ENCODE measurements around the gene CPEB4.

Gene CPEB4

GRCh38 chr5:173907686-173908371 lies 19.7 kb downstream of the CPEB4 start:
- no peak overlapping the region for H3K4me3 ChIP-seq (replicated peaks; ENCODE audit: low read depth, low read length)
- no peak for TF ChIP-seq CTCF (IDR thresholded peaks at IDR 0.05; ENCODE audit: insufficient read depth, low read length, poor library complexity, severe bottlenecking)
- H3K36me3 ChIP-seq (ENCODE audit: control insufficient read depth, insufficient read depth, low read length) = peaks cover 2% of the 10 kb centered on the region
- DNase-seq (ENCODE audit: extremely low read depth, insufficient read length) = no peak
- no peaks in the 10 kb centered on the region for H3K27me3 ChIP-seq (replicated peaks; ENCODE audit: control insufficient read depth, insufficient read depth, low read length)

DNA sequence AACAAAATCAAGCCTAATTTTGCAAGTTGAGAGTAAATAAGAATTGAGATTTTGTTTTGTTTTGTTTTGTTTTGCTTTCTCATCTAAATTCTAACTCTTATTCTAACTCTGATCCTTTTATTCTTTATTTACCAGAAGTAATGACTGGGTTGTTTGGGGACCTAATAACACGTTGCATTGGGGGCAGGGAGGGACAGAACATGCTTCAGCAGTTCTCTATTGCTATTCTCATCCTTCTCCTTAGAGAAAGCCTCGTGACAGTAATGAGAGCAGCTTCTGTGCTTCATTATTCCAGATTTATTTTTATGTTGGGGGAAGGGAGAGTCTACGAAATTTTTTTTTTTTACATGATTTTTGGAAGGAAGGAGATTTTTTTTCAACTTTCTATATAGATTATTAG lies 21.1 kb downstream of the CPEB4 start:
- TF ChIP-seq CTCF (IDR thresholded peaks at IDR 0.05; ENCODE audit: insufficient read depth, low read length, poor library complexity, severe bottlenecking) = no peak
- no peak overlapping the region for H3K4me3 ChIP-seq (replicated peaks; ENCODE audit: low read depth, low read length)
- no peak for DNase-seq (ENCODE audit: extremely low read depth, insufficient read length)

GRCh38 chr5:173910215-173910614 lies 22.1 kb downstream of the CPEB4 start:
- peaks cover 2% of the 10 kb centered on the region for H3K36me3 ChIP-seq (ENCODE audit: control insufficient read depth, insufficient read depth, low read length)
- no peak for DNase-seq (ENCODE audit: extremely low read depth, insufficient read length)
- no peak overlapping the region for H3K4me3 ChIP-seq (replicated peaks; ENCODE audit: low read depth, low read length)
- TF ChIP-seq CTCF (IDR thresholded peaks at IDR 0.05; ENCODE audit: insufficient read depth, low read length, poor library complexity, severe bottlenecking) = no peak
- no peaks in the 10 kb centered on the region for H3K27me3 ChIP-seq (replicated peaks; ENCODE audit: control insufficient read depth, insufficient read depth, low read length)

More for the DNA sequence above, 21.1 kb downstream of the CPEB4 start:
- Histone ChIP-seq H3K36me3 (ENCODE audit: control insufficient read depth, insufficient read depth, low read length) (peaks cover 2% of the 10 kb centered on the region), H3K27me3 (replicated peaks; ENCODE audit: control insufficient read depth, insufficient read depth, low read length) (no peaks in the 10 kb centered on the region)

- H3K36me3 ChIP-seq (ENCODE audit: control insufficient read depth, insufficient read depth, low read length) = peaks cover 2% of the 10 kb centered on the region
- DNase-seq (ENCODE audit: extremely low read depth, insufficient read length) = no peak
- TF ChIP-seq CTCF (IDR thresholded peaks at IDR 0.05; ENCODE audit: insufficient read depth, low read length, poor library complexity, severe bottlenecking) = no peak
- H3K27me3 ChIP-seq (replicated peaks; ENCODE audit: control insufficient read depth, insufficient read depth, low read length) = no peaks in the 10 kb centered on the region
- no peak overlapping the region for H3K4me3 ChIP-seq (replicated peaks; ENCODE audit: low read depth, low read length)
Observed at GRCh38 chr5:173911623-173912022, 23.5 kb downstream of the CPEB4 start.

DNA sequence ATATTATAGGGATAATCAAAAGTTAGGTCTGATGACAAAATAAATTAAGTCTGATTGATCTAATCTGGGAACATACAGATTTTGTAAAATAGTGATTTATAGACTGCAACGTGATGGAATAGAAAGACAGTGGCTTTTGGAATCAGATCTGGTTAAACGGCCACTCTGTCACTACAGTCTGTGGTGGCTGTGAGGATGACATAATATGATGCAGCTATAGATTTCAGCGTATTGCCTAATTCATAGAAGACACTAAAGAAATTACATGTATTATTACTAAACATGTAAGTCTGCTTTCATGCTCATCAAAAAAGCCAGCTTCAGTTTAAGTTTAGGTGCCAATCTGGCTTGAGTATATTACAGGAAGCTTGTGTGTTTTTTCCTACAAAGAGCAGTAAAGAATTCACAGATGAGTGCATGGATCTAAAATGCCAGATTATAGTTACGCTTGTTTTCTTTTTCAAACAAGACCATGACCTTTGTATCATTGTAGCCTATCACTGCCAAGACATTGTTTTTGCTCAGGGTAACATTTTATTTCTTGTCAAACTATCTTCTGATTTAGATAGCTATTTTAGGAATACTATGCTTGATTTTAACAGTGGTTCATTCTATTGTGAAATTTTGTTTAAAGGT lies 25.7 kb downstream of the CPEB4 start:
- Histone ChIP-seq H3K27me3 (replicated peaks; ENCODE audit: control insufficient read depth, insufficient read depth, low read length) (no peaks in the 10 kb centered on the region), H3K4me3 (replicated peaks; ENCODE audit: low read depth, low read length) (no peak overlapping the region), H3K36me3 (ENCODE audit: control insufficient read depth, insufficient read depth, low read length) (peaks cover 2% of the 10 kb centered on the region)
- no peak for TF ChIP-seq CTCF (IDR thresholded peaks at IDR 0.05; ENCODE audit: insufficient read depth, low read length, poor library complexity, severe bottlenecking)
- DNase-seq (ENCODE audit: extremely low read depth, insufficient read length) = no peak
